DOHH2 (cell line): ENCODE results near the gene ZFHX3.

Source experiments
- CTCF ChIP-seq: fragments of 200-600 bp; sonication (generic); IDR thresholded peaks from one replicate; pipeline ENCODE4 v1.5.1; 2014; ENCODE audit warnings: antibody characterized with exemption, mild to moderate bottlenecking, low read depth, low read length; ENCODE audit not compliant: poor library complexity, severe bottlenecking
- EZH2phosphoT487 ChIP-seq: fragments of 200-600 bp; sonication (generic); IDR thresholded peaks from 2 replicates; pipeline ENCODE4 v1.6.1; 2017; ENCODE audit warnings: borderline replicate concordance, mild to moderate bottlenecking, antibody characterized with exemption, low read length, moderate library complexity, mixed read lengths

- TF ChIP-seq CTCF: no peak
- TF ChIP-seq EZH2phosphoT487: no peak
Measured at GRCh38 chr16:73076324-73076810, 28.4 kb upstream of the ZFHX3 start.
